Testis (tissue), 2 donors: ENCODE results near the gene SLCO4A1.

Experiments
- POLR2A ChIP-seq: fragments of 450-650 bp; IDR thresholded peaks from one replicate; pipeline ENCODE4 v1.6.1; 2017; ENCODE audit warnings: antibody characterized with exemption, mild to moderate bottlenecking, moderate library complexity
- TF ChIP-seq, protein P1 (sequence below), 3 experiments: fragments of 450-650 bp in 2 of 3; fragments of 200-600 bp in 1 of 3; sonication (generic) in 1 of 3; IDR thresholded peaks; one replicate each; pipeline ENCODE4 v1.5.1; 2016 to 2019; ENCODE audit warnings: antibody characterized with exemption in 3 of 3, mild to moderate bottlenecking in 2 of 3, moderate library complexity in 1 of 3

DNA sequence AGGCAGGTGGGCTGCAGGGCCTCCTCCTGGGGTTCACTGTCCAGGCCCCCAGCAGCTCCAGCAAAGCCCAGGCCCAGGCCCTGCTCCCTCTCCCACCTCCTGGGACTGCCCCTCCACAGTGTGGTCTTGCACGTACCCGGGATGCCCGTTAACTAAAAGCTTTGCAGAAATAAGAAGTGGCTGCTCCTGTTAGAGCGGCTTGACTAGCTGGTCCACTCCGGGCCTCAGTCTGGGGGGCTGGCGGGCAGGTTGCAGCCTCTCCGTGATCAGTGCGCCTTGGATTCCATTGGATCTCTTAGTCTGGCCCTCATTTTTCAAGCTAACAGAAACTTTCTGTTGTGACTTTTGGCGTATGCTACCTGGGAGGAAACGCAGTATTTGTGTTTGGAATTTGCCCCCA, 26.9 kb downstream of the SLCO4A1 start:
- TF ChIP-seq, protein P1, sequence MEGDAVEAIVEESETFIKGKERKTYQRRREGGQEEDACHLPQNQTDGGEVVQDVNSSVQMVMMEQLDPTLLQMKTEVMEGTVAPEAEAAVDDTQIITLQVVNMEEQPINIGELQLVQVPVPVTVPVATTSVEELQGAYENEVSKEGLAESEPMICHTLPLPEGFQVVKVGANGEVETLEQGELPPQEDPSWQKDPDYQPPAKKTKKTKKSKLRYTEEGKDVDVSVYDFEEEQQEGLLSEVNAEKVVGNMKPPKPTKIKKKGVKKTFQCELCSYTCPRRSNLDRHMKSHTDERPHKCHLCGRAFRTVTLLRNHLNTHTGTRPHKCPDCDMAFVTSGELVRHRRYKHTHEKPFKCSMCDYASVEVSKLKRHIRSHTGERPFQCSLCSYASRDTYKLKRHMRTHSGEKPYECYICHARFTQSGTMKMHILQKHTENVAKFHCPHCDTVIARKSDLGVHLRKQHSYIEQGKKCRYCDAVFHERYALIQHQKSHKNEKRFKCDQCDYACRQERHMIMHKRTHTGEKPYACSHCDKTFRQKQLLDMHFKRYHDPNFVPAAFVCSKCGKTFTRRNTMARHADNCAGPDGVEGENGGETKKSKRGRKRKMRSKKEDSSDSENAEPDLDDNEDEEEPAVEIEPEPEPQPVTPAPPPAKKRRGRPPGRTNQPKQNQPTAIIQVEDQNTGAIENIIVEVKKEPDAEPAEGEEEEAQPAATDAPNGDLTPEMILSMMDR (IDR thresholded peaks at IDR 0.05), result no peak
- no peak for TF ChIP-seq POLR2A
